Measurements from ENCODE around the gene GNB1L. TPM values are rescaled to one million over a fixed set of nuclear protein-coding genes. Genes with fewer than 3 reads are reported as not detected.

GNB1L gene
- total and polyA plus RNA-seq, 2 of the 13 experiments (the other 11 are each of a cell fraction or from before 2014, with no cell fraction given), result 2.5 to 7.4 TPM

GRCh38 chr22:19761725-19762567 lies 92.7 kb downstream of the GNB1L start (continued):
- TF ChIP-seq UBTF (CRISPR knock-in tag; IDR thresholded peaks at IDR 0.05), result peak; percentile 56; the same call in 1 of the 2 replicates
- peak; percentile 72 for TF ChIP-seq ZFY (CRISPR knock-in tag; IDR thresholded peaks at IDR 0.05)
- peak; percentile 48; the same call in 1 of the 2 replicates for TF ChIP-seq KDM5B (CRISPR knock-in tag; IDR thresholded peaks at IDR 0.05; ENCODE audit: borderline replicate concordance)
- 0 out of 2 replicates have a peak, but pooled peaks have one; percentile 4 for TF ChIP-seq HNF4A (CRISPR knock-in tag; IDR thresholded peaks at IDR 0.05)
- TF ChIP-seq ZNF780A (CRISPR knock-in tag; IDR thresholded peaks at IDR 0.05), result no peak
- peak; percentile 61 for TF ChIP-seq ZFX (CRISPR knock-in tag; IDR thresholded peaks at IDR 0.05; ENCODE audit: low read depth)
- TF ChIP-seq PCBP2 (optimal IDR thresholded peaks at IDR 0.05; ENCODE audit: low read depth, low read length, poor library complexity, severe bottlenecking), result no peak
- TF ChIP-seq FOXA1 (IDR thresholded peaks at IDR 0.05), result no peak
- peak; percentile 78 for TF ChIP-seq FOXA1 (CRISPR knock-in tag; IDR thresholded peaks at IDR 0.05)
- peak; percentile 47; the same call in 1 of the 2 replicates for TF ChIP-seq ZFP91 (CRISPR knock-in tag; IDR thresholded peaks at IDR 0.05; ENCODE audit: borderline replicate concordance)
- no peak for TF ChIP-seq ZNF674 (CRISPR knock-in tag; IDR thresholded peaks at IDR 0.05; ENCODE audit: low read depth)
- no peak for TF ChIP-seq NFRKB (IDR thresholded peaks at IDR 0.05)
- no peak for TF ChIP-seq ZNF589 (CRISPR knock-in tag; conservative IDR thresholded peaks at IDR 0.05)
- TF ChIP-seq ZFP90 (CRISPR knock-in tag; IDR thresholded peaks at IDR 0.05; ENCODE audit: borderline replicate concordance), result 0 out of 2 replicates have a peak, but pooled peaks have one; percentile 32
- TF ChIP-seq ZNF761 (CRISPR knock-in tag; conservative IDR thresholded peaks at IDR 0.05), result 0 out of 2 replicates have a peak, but pooled peaks have one; percentile 31
- TF ChIP-seq EZH2 (conservative IDR thresholded peaks at IDR 0.05; ENCODE audit: low read depth, low read length), result 0 out of 2 replicates have a peak, but pooled peaks have one; percentile 23
- TF ChIP-seq ZNF878 (CRISPR knock-in tag; IDR thresholded peaks at IDR 0.05), result no peak
- TF ChIP-seq ZNF484 (CRISPR knock-in tag; IDR thresholded peaks at IDR 0.05; ENCODE audit: borderline replicate concordance, low read depth), result no peak
- TF ChIP-seq ELF1 (CRISPR knock-in tag; IDR thresholded peaks at IDR 0.05), result no peak

Measured in HepG2 (cell line).